HG03135 (cell line): ENCODE data around the gene PDIA6.
"Not testable (repeated sequence)": the region's sequence is repeated elsewhere in the genome, so short reads cannot be mapped to it uniquely, and the experiment has no call there.

Experiments used
- ATAC-seq: cut with Tn5 transposase; IDR thresholded peaks from one replicate; pipeline ENCODE4 v1.9.1; 2021; ENCODE audit warnings: mild to moderate bottlenecking, moderate library complexity; ENCODE audit not compliant: unreplicated experiment

Gene PDIA6

DNA sequence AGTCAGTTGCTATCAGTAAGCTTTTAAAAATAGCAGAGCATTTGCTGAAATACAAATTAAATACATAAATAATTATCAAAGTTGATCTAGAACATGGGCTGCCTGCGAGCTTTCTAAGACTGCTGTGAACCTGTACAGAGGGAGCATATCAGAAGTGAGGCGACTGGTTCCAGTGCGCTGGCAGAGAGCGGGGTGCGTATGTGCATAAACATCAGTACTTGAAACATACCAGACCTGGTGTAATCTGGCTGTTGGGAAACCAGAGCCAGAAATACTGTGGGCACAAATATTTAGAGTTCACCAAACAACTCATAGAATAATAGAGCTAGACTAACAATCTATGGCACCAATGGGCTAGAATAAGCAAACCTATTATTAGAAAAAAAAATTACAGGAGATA is 27.3 kb downstream of the PDIA6 start:
- no peak for ATAC-seq

- ATAC-seq: no peak
Observed at GRCh38 chr2:10784719-10785118, 27.9 kb downstream of the PDIA6 start.

DNA sequence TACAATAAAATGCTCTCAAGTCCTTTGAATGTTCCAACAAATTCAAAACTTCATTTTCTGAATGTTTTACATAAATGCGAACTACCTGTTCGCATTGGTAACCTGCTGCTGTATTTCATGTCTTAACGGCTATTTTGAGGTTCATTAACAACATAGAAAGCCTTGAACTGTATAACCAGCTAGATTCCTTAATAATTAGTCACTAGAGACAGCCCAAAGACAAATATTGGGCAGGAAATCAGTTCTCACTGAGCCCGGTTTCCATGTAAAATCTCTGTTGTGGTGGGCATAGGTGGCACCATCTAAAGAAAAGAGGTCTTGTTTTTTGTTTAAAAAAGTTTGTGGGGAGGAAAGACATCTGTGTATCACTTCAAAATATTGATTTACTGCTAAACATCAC is 29.2 kb downstream of the PDIA6 start:
- no peak for ATAC-seq

GRCh38 chr2:10781746-10782145 is 30.8 kb downstream of the PDIA6 start:
- ATAC-seq: no peak

- ATAC-seq: not testable (repeated sequence)
Observed at GRCh38 chr2:10780821-10781220, 31.8 kb downstream of the PDIA6 start.

DNA sequence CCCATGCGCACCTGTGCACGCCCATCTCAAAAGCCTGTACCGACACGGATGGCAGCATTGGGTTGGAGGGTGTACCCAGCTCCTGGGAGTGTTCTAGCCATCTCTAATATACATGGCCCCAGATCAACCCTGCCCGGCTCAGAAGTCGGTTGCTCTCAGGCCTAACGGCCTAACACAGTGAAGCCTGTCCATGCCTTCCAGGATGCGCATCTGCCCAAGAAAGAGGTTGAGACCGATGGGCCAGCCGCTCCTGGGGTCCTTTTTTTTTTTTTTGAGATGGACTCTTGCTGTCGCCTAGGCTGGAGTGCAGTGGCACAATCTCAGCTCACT is 32.1 kb downstream of the PDIA6 start:
- no peak for ATAC-seq

DNA sequence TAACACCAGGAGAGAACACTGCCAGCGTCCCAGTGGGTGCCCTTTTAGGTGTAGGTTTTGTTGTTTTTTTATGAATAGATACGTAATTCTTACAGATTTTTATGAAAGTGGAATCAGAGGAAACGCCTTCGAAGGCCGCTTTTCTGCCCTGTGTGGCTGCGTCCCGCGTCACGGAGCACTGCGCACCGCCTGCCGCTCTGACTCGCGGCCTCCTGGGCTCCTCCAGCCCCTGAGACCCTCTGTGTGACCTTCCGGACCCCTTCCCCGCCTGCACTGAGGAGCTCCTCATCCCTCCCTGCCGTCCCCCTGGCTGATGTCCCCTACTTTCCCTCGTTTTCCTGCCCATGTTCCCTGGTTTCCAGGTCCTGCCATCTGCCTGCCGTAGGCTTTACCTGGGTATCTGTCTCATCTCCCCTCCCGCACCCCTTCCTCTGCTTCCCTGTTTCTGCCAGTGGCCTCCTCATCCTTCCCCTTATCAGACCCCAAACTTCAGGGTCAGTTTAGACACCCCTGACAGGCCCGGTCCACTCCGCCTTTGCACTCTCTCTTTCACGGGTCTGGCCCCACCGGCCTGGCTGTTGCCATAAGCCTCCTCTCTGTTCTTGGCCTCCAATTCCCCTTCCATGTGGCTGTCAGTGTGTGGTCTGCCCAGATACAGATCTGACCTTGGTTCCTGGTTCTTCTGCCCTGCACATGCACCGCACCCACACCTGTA is 32.7 kb downstream of the PDIA6 start:
- ATAC-seq: no peak

GRCh38 chr2:10778724-10779115 is 33.9 kb downstream of the PDIA6 start:
- ATAC-seq: no peak

- ATAC-seq: no peak
Observed at GRCh38 chr2:10777842-10778723, 34.5 kb downstream of the PDIA6 start.

DNA sequence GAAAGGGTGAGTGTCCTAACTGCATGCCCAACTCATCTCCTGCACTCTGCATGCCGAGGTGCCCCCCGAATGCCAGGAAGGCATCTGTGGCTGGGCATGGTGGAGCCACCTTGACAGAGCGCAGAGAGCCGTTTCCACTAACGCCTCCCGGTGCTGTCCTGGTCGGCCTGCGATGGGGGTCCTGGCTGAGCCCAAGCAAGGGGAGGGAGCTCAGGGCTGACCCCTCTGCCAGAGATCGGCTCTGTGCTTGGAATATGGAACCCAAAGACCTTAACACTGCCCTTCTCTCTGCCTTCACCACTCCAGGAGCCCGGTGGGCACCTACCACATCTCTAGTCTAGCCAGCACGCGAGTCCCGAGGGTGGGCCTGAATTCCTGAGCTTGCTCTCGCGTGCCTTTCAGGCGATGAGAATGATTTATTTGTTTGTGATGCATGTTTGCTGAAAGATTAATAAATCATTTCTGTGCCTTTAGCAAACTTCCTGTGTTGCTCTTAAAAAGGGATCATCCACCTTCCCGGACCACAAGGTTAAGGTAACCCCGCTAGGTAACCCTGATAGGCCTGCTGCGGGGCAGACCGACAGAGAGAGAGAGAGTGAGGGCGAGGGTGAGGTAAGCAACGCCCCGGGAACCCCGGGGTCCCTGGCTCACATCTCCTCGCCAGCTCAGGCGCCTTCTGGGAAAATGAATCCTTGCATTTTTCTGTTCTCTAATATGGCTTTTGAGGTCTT is 35.3 kb downstream of the PDIA6 start:
- ATAC-seq: no peak

- ATAC-seq: no peak
Observed at GRCh38 chr2:10776231-10776977, 36.2 kb downstream of the PDIA6 start.

- ATAC-seq: no peak
Observed at GRCh38 chr2:10775831-10776230, 36.8 kb downstream of the PDIA6 start.

GRCh38 chr2:10775021-10775780 is 37.4 kb downstream of the PDIA6 start:
- ATAC-seq: no peak

DNA sequence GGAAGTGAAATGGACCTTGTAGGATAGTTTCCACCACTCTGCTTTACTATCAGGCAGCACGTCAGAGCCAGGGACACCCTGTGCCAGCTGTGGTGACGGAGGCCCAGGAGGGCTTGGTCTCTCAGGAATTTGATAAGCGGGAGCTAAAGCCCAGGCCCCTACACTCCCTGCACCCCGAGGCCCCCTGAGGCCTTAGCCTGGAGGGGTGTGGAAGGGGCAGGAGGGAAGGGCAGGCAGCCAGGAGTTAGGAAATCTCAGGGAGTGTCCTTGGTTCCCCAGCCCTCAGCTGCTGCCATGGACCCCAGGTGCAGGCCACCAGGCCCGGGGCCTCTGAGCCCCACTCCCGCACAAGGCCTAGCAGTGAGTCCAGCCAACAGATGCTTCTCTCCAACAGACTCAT is 38.2 kb downstream of the PDIA6 start:
- ATAC-seq: no peak

GRCh38 chr2:10773821-10774341 is 38.7 kb downstream of the PDIA6 start:
- ATAC-seq: no peak

- ATAC-seq: no peak
Observed at GRCh38 chr2:10772868-10773215, 39.7 kb downstream of the PDIA6 start.

- ATAC-seq: no peak
Observed at GRCh38 chr2:10772201-10772867, 40.3 kb downstream of the PDIA6 start.

DNA sequence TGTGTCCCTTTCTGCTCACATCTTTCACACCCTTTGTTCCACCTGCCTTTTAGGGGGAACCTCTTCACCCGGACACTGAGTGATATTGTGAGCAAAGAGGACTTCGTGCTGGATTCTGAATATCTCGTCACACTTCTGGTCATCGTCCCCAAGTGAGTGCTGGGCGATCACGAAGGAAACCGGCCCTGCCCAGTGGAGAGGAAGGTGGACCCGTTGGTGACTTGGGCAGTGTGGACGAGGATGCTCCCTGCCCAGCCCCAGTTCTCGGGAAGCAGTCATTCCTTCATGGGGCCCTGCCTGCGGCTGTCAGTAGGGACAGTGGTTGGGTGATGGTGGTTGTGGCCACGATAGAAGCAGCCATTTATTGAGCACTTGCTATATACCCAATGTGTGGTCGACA is 40.8 kb downstream of the PDIA6 start:
- no peak for ATAC-seq

GRCh38 chr2:10770956-10771750 is 41.4 kb downstream of the PDIA6 start:
- ATAC-seq: no peak
